Mesenchymal stem cell (in vitro differentiated cells and primary cell): Measurements from ENCODE around the gene PRKAG1.

Source experiments
- DNase-seq: peaks from one replicate; pipeline ENCODE4 v3.0.0-alpha.2; 2013
- H2AFZ ChIP-seq: one replicate; pipeline ENCODE4 v1.6.1; 2013; ENCODE audit warnings: low read depth, mild to moderate bottlenecking, control low read depth, inconsistent platforms, low read length, moderate library complexity
- H2AK5ac ChIP-seq: 2 replicates; pipeline ENCODE4 v1.6.1; 2013; ENCODE audit warnings: low read length, moderate library complexity, mild to moderate bottlenecking, inconsistent platforms; ENCODE audit not compliant: severe bottlenecking
- H2BK120ac ChIP-seq: one replicate; pipeline ENCODE4 v1.6.1; 2013; ENCODE audit warnings: low read depth, mild to moderate bottlenecking, inconsistent platforms, low read length, moderate library complexity
- H2BK12ac ChIP-seq, 2 experiments: one replicate each; pipeline ENCODE4 v1.6.1; 2013; ENCODE audit warnings: inconsistent platforms in 2 of 2, low read length in 2 of 2, mild to moderate bottlenecking in 2 of 2, moderate library complexity in 2 of 2, control low read depth in 1 of 2
- H2BK15ac ChIP-seq: one replicate; pipeline ENCODE4 v1.6.1; 2013; ENCODE audit warnings: mild to moderate bottlenecking, low read depth, inconsistent platforms; ENCODE audit not compliant: poor library complexity, severe bottlenecking
- H2BK5ac ChIP-seq: 2 replicates; pipeline ENCODE4 v1.6.1; 2013; ENCODE audit warnings: low read depth, mild to moderate bottlenecking, low read length, control low read depth, inconsistent platforms; ENCODE audit not compliant: poor library complexity, severe bottlenecking
- H3K14ac ChIP-seq, 2 experiments: one replicate each; pipeline ENCODE4 v1.6.1; 2013; ENCODE audit warnings: inconsistent platforms in 2 of 2, low read length in 2 of 2, control low read depth in 1 of 2, mild to moderate bottlenecking in 1 of 2, moderate library complexity in 1 of 2
- H3K18ac ChIP-seq, 2 experiments: one replicate each; pipeline ENCODE4 v1.6.1; 2013; ENCODE audit warnings: inconsistent platforms in 2 of 2, low read length in 2 of 2, control low read depth in 1 of 2, low read depth in 1 of 2, mild to moderate bottlenecking in 1 of 2
- H3K23ac ChIP-seq, 2 experiments: one replicate each; pipeline ENCODE4 v1.6.1; 2013; ENCODE audit warnings: inconsistent platforms in 2 of 2, low read length in 2 of 2, mild to moderate bottlenecking in 2 of 2, moderate library complexity in 2 of 2, control low read depth in 1 of 2
- H3K27ac ChIP-seq: 2 replicates; pipeline ENCODE4 v1.5.1; 2013; ENCODE audit warnings: mild to moderate bottlenecking, moderate library complexity, low read length, control low read depth, inconsistent platforms; ENCODE audit not compliant: poor library complexity, severe bottlenecking
- H3K27me3 ChIP-seq, 2 experiments: 2 replicates each; pipeline versions ENCODE4 v1.6.1 to v1.7.0; 2013; ENCODE audit warnings: low read length in 2 of 2, mild to moderate bottlenecking in 2 of 2, moderate library complexity in 2 of 2, control low read depth in 1 of 2, inconsistent platforms in 1 of 2; ENCODE audit not compliant: control insufficient read depth in 1 of 2, insufficient read depth in 1 of 2
- H3K36me3 ChIP-seq, 2 experiments: 2 replicates each; pipeline versions ENCODE4 v1.6.1 to v1.7.0; 2013; ENCODE audit warnings: low read length in 2 of 2, control low read depth in 1 of 2, inconsistent platforms in 1 of 2, low read depth in 1 of 2, mild to moderate bottlenecking in 1 of 2; ENCODE audit not compliant: insufficient read depth in 2 of 2, control insufficient read depth in 1 of 2
- H3K4ac ChIP-seq, 2 experiments: one replicate each; pipeline ENCODE4 v1.6.1; 2013; ENCODE audit warnings: inconsistent platforms in 2 of 2, low read length in 2 of 2, mild to moderate bottlenecking in 2 of 2, moderate library complexity in 2 of 2, control low read depth in 1 of 2, low read depth in 1 of 2
- H3K4me1 ChIP-seq: 2 replicates; pipeline ENCODE4 v1.6.1; 2013; ENCODE audit warnings: low read depth, low read length, control low read depth; ENCODE audit not compliant: control insufficient read depth, insufficient read depth
- H3K4me2 ChIP-seq: 2 replicates; pipeline ENCODE4 v1.6.1; 2013; ENCODE audit warnings: low read length, mild to moderate bottlenecking, inconsistent platforms; ENCODE audit not compliant: poor library complexity, severe bottlenecking
- H3K4me3 ChIP-seq, 2 experiments: 2 replicates each; pipeline versions ENCODE4 v1.5.1 to v1.7.0; 2013; ENCODE audit warnings: low read length in 2 of 2, mild to moderate bottlenecking in 2 of 2, control low read depth in 1 of 2, low read depth in 1 of 2; ENCODE audit not compliant: insufficient read depth in 1 of 2
- H3K79me1 ChIP-seq: replicated peaks from 2 replicates; pipeline ENCODE4 v1.6.1; 2013; ENCODE audit warnings: mild to moderate bottlenecking, control low read depth, low read length, inconsistent platforms; ENCODE audit not compliant: poor library complexity, severe bottlenecking
- H3K9ac ChIP-seq: 2 replicates; pipeline ENCODE4 v1.7.0; 2013; ENCODE audit warnings: mild to moderate bottlenecking, low read length, moderate library complexity
- H3K9me3 ChIP-seq: 2 replicates; pipeline ENCODE4 v1.7.0; 2013; ENCODE audit warnings: mild to moderate bottlenecking, low read length; ENCODE audit not compliant: control insufficient read depth
- H4K8ac ChIP-seq: one replicate; pipeline ENCODE4 v1.6.1; 2013; ENCODE audit warnings: inconsistent platforms, mild to moderate bottlenecking, low read length, moderate library complexity
- H4K91ac ChIP-seq: one replicate; pipeline ENCODE4 v1.6.1; 2013; ENCODE audit warnings: mild to moderate bottlenecking, low read length, inconsistent platforms
- WGBS: methylation state at CpG from one replicate; pipeline ENCODE4 v1.1.7; 2013; ENCODE audit warnings: mixed read lengths; 5-methylcytosine and 5-hydroxymethylcytosine counted together

Gene PRKAG1

GRCh38 chr12:48997719-48998496, 20.7 kb downstream of the PRKAG1 start:
- Histone ChIP-seq H3K4me3 (peak overlapping the region; percentile 30 to 62), H3K14ac (no peak overlapping the region), H3K9ac (no peak overlapping the region), H3K23ac (no peak overlapping the region), H4K8ac (no peak overlapping the region), H3K79me1 (no peaks in the 10 kb centered on the region), H3K18ac (no peak overlapping the region), H2BK15ac (peak overlapping the region; percentile 77), H3K36me3 (peaks cover 20 to 27% of the 10 kb centered on the region in 2 experiments), H2BK120ac (no peak overlapping the region), H3K27me3 (peaks cover 40 to 51% of the 10 kb centered on the region in 2 experiments), H2BK5ac (no peak overlapping the region), H2AFZ (no peak overlapping the region), H2AK5ac (no peak overlapping the region), H3K4me2 (peak overlapping the region; percentile 61), H3K4me1 (peaks cover 32% of the 10 kb centered on the region), H4K91ac (no peak overlapping the region), H3K4ac (no peak overlapping the region), H3K9me3 (no peaks in the 10 kb centered on the region), H3K27ac (no peak overlapping the region), H2BK12ac (no peak overlapping the region)
- 4% methylated on average over 50 of the region's 57 CpGs for WGBS
- peak; percentile 29 for DNase-seq

- peak overlapping the region; percentile 29 for H3K9ac ChIP-seq
- peak overlapping the region; percentile 82 for H3K4me2 ChIP-seq
- no peak overlapping the region for H2AFZ ChIP-seq
- peak; percentile 83 for DNase-seq
- H2BK5ac ChIP-seq, result no peak overlapping the region
- H3K36me3 ChIP-seq, result peaks cover 15 to 18% of the 10 kb centered on the region in 2 experiments
- peak overlapping the region; percentile 68 for H2BK15ac ChIP-seq
- no peaks in the 10 kb centered on the region for H3K9me3 ChIP-seq
- no peak overlapping the region for H4K91ac ChIP-seq
- H3K27me3 ChIP-seq, result peaks cover 43 to 54% of the 10 kb centered on the region in 2 experiments
- peak overlapping the region; percentile 45 to 60 for H3K4me3 ChIP-seq
- 7% methylated on average over 56 of the region's 71 CpGs for WGBS
- no peak overlapping the region for H3K14ac ChIP-seq
- no peak overlapping the region for H2BK120ac ChIP-seq
- peaks cover 32% of the 10 kb centered on the region for H3K4me1 ChIP-seq
- H3K23ac ChIP-seq, result no peak overlapping the region
- no peak overlapping the region for H3K18ac ChIP-seq
- H2AK5ac ChIP-seq, result no peak overlapping the region
- H3K4ac ChIP-seq, result no peak overlapping the region
- H2BK12ac ChIP-seq, result no peak overlapping the region
- H4K8ac ChIP-seq, result no peak overlapping the region
- no peak overlapping the region for H3K27ac ChIP-seq
- no peaks in the 10 kb centered on the region for H3K79me1 ChIP-seq
These were observed 21.5 kb downstream of the PRKAG1 start for GRCh38 chr12:48996794-48997718.

- H3K27ac ChIP-seq, result no peak overlapping the region
- H2AFZ ChIP-seq, result no peak overlapping the region
- H3K36me3 ChIP-seq, result peaks cover 1 to 3% of the 10 kb centered on the region in 2 experiments
- peak overlapping the region in 1 of 2 experiments; percentile 61 for H3K4me3 ChIP-seq
- H4K8ac ChIP-seq, result no peak overlapping the region
- no peak overlapping the region for H2BK5ac ChIP-seq
- no peak overlapping the region for H3K18ac ChIP-seq
- no peak overlapping the region for H2BK12ac ChIP-seq
- peaks cover 31% of the 10 kb centered on the region for H3K4me1 ChIP-seq
- peak; percentile 85 for DNase-seq
- H3K79me1 ChIP-seq, result no peaks in the 10 kb centered on the region
- no peak overlapping the region for H4K91ac ChIP-seq
- no peaks in the 10 kb centered on the region for H3K9me3 ChIP-seq
- H2BK15ac ChIP-seq, result no peak overlapping the region
- H2AK5ac ChIP-seq, result no peak overlapping the region
- peaks cover 55 to 62% of the 10 kb centered on the region in 2 experiments for H3K27me3 ChIP-seq
- WGBS, result 2% methylated on average over 27 of the region's 32 CpGs
- H3K9ac ChIP-seq, result peak overlapping the region; percentile 50
- peak overlapping the region; percentile 55 for H3K4me2 ChIP-seq
- H3K14ac ChIP-seq, result no peak overlapping the region
- H3K4ac ChIP-seq, result no peak overlapping the region
- H2BK120ac ChIP-seq, result no peak overlapping the region
- no peak overlapping the region for H3K23ac ChIP-seq
These were observed 23.3 kb downstream of the PRKAG1 start for GRCh38 chr12:48995086-48995879.
